ENCODE results near the gene SPDYE1.

DNA sequence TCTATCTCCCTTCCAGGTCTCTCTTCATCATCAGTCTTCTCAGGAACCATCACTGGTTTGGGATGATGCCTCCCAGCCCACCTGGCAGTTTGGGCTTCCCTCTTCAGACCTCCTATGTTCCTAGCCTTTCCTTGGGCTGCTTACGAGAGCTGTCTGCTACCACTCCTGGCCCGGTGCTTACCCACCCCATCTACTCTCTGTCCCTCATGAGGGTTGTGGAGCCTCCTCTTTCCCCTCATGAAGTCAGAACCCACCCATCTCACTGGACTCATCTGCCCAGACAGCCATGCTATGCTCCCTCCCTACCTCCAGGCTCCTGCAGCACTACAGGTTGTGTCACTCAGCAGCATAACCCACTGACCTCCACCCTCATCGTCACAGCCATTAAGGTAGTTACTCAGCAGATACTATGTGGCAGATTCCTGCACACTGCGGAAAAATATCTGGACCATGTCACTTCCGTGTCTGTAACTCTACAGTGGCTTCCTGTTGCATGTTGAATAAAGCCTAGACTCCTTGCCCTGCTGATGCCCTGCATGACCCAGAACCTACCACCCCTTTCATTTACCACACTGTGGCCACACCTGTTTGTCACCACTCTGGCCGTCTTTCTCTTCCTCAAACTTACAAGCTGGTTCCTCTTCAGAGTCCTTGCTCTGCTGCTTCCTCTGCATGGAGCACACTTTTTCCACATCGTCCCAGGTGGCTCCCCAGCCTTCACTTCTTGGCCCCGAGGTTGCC is 48.8 kb downstream of the SPDYE1 start:
- TF ChIP-seq, protein P1, sequence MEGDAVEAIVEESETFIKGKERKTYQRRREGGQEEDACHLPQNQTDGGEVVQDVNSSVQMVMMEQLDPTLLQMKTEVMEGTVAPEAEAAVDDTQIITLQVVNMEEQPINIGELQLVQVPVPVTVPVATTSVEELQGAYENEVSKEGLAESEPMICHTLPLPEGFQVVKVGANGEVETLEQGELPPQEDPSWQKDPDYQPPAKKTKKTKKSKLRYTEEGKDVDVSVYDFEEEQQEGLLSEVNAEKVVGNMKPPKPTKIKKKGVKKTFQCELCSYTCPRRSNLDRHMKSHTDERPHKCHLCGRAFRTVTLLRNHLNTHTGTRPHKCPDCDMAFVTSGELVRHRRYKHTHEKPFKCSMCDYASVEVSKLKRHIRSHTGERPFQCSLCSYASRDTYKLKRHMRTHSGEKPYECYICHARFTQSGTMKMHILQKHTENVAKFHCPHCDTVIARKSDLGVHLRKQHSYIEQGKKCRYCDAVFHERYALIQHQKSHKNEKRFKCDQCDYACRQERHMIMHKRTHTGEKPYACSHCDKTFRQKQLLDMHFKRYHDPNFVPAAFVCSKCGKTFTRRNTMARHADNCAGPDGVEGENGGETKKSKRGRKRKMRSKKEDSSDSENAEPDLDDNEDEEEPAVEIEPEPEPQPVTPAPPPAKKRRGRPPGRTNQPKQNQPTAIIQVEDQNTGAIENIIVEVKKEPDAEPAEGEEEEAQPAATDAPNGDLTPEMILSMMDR (conservative IDR thresholded peaks at IDR 0.05 in 1 of 2, IDR thresholded peaks at IDR 0.05 in 1 of 2; ENCODE audit: low read depth in 1 of 2, low read length in 2 of 2), result no peak
- no peak for TF ChIP-seq EZH2 (IDR thresholded peaks at IDR 0.05; ENCODE audit: low read length, missing control alignments)

All from fibroblast of lung (primary cell).